Duodenal mucosa (tissue), 2 donors: ENCODE measurements around the gene CTDP1.
"Not testable (repeated sequence)": the region's sequence is repeated elsewhere in the genome, so short reads cannot be mapped to it uniquely, and the experiment has no call there.

Source experiments
- H3K27ac ChIP-seq: one replicate; pipeline ENCODE4 v1.7.0; 2013; ENCODE audit warnings: low read depth, low read length
- H3K27me3 ChIP-seq, 2 donors: one replicate each; pipeline ENCODE4 v1.7.0; 2013; ENCODE audit warnings: low read length in 2 of 2, control low read depth in 1 of 2; ENCODE audit not compliant: insufficient read depth in 2 of 2, control insufficient read depth in 1 of 2
- H3K36me3 ChIP-seq, 2 donors: one replicate each; pipeline ENCODE4 v1.7.0; 2013; ENCODE audit warnings: low read length in 2 of 2, control low read depth in 1 of 2; ENCODE audit not compliant: insufficient read depth in 2 of 2, control insufficient read depth in 1 of 2
- H3K4me1 ChIP-seq, 2 donors: one replicate each; pipeline ENCODE4 v1.7.0; 2013; ENCODE audit warnings: low read length in 2 of 2, control low read depth in 1 of 2; ENCODE audit not compliant: insufficient read depth in 2 of 2, control insufficient read depth in 1 of 2
- H3K4me3 ChIP-seq, 2 donors: one replicate each; pipeline ENCODE4 v1.7.0; 2013; ENCODE audit warnings: low read length in 2 of 2, low read depth in 1 of 2
- H3K9ac ChIP-seq, 2 donors: one replicate each; pipeline ENCODE4 v1.7.0; 2013; ENCODE audit warnings: low read length in 2 of 2, low read depth in 1 of 2
- H3K9me3 ChIP-seq, 2 donors: one replicate each; pipeline ENCODE4 v1.7.0; 2013; ENCODE audit warnings: low read length in 2 of 2, control low read depth in 1 of 2; ENCODE audit not compliant: control insufficient read depth in 1 of 2

Gene CTDP1

DNA sequence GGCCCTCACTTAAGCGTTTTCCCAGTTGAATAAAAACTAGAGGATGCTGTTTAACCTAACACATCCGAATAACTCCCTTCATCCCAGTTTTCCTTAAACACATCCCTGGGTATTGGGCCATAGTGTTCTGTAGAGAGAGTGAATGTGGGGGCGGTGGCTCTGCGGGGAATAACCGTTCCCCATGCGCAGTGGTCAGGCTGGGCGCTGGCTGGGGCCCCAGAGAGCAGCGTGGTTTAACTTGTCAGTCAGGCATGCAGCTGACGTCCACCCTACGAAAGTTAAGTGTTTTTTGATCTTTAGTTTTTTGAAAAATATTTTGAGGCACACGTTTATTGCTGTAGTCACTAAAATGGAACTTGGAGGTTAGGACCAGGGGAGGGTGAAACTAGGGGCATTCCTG is 33.7 kb downstream of the CTDP1 start:
- Histone ChIP-seq H3K9me3 (no peaks in the 10 kb centered on the region), H3K36me3 (peaks cover 25 to 82% of the 10 kb centered on the region in 2 donors), H3K4me3 (no peak overlapping the region), H3K9ac (no peak overlapping the region), H3K27ac (no peak overlapping the region), H3K27me3 (no peaks in the 10 kb centered on the region), H3K4me1 (no peaks in the 10 kb centered on the region)

DNA sequence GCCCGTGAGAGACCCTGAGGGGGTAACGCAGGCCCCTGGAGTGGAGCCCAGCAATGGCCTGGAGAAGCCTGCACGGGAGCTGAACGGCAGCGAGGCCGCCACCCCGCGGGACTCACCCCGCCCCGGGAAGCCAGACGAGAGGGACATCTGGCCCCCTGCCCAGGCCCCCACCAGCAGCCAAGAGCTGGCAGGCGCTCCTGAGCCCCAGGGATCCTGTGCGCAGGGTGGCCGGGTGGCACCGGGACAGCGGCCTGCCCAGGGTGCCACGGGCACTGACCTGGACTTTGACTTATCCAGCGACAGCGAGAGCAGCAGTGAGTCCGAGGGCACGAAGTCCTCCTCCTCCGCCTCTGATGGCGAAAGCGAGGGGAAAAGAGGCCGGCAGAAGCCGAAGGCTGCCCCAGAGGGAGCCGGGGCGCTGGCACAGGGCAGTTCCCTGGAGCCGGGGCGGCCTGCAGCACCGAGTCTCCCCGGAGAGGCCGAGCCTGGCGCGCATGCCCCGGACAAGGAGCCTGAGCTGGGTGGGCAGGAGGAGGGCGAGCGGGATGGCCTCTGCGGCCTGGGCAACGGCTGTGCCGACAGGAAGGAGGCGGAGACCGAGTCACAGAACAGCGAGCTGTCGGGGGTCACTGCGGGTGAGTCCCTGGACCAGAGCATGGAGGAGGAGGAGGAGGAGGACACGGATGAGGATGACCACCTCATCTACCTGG is 35.1 kb downstream of the CTDP1 start:
- H3K4me3 ChIP-seq = no peak overlapping the region
- H3K4me1 ChIP-seq = no peaks in the 10 kb centered on the region
- H3K9me3 ChIP-seq = no peaks in the 10 kb centered on the region
- no peak overlapping the region for H3K9ac ChIP-seq
- H3K27ac ChIP-seq = no peak overlapping the region
- no peaks in the 10 kb centered on the region for H3K27me3 ChIP-seq
- H3K36me3 ChIP-seq = peaks cover 22 to 91% of the 10 kb centered on the region in 2 donors

DNA sequence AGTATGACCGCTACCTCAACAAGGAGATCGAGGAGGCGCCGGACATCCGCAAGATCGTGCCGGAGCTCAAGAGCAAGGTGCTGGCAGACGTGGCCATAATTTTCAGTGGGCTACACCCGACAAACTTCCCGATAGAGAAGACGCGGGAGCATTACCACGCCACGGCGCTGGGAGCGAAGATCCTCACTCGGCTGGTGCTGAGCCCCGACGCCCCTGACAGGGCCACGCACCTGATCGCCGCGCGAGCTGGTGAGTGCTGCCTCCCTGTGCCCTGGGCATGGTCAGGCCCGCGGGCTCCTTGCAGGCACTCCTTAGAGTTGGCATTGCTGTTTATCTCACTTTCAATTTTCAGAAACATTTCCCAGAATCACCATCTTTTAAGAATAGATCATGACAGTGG is 35.7 kb downstream of the CTDP1 start:
- Histone ChIP-seq H3K4me1 (no peaks in the 10 kb centered on the region), H3K36me3 (peaks cover 21 to 91% of the 10 kb centered on the region in 2 donors), H3K9me3 (no peaks in the 10 kb centered on the region), H3K4me3 (no peak overlapping the region), H3K27me3 (no peaks in the 10 kb centered on the region), H3K27ac (no peak overlapping the region), H3K9ac (no peak overlapping the region)

DNA sequence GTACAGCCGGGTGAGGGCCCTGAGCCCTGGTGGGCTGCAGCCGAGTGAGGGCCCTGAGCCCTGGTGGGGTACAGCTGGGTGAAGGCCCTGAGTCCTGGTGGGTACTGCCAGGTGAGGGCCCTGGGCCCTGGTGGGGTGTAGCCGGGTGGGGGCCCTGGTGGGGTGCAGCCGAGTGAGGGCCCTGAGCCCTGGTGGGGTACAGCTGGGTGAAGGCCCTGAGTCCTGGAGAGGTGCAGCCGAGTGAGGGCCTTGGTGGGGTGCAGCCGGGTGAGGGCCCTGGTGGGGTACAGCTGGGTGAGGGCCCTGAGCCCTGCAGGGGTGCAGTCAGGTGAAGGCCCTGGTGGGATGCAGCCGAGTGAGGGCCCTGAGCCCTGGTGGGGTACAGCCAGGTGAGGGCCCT is 37.5 kb downstream of the CTDP1 start:
- H3K9ac ChIP-seq = no peak overlapping the region
- no peaks in the 10 kb centered on the region for H3K4me1 ChIP-seq
- H3K36me3 ChIP-seq = peaks cover 26 to 87% of the 10 kb centered on the region in 2 donors
- no peak overlapping the region for H3K4me3 ChIP-seq
- no peaks in the 10 kb centered on the region for H3K9me3 ChIP-seq
- no peak overlapping the region for H3K27ac ChIP-seq
- H3K27me3 ChIP-seq = no peaks in the 10 kb centered on the region

DNA sequence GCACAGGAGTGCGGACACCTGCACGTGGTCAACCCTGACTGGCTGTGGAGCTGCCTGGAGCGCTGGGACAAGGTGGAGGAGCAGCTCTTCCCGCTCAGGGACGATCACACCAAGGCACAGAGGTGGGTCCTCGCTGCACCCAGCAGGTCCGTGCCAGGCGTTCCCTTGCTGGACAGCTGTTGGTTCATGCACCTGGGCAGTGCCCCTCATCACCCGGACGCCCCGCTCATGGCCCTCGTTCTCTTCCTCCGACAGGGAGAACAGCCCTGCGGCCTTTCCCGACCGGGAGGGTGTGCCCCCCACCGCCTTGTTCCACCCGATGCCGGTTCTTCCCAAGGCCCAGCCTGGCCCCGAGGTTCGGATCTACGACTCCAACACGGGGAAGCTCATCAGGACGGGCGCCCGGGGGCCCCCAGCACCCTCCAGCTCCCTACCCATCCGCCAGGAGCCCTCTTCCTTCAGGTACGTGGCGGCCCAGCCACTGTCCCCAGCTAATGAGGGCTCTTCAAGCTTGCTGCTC is 38.0 kb downstream of the CTDP1 start:
- Histone ChIP-seq H3K27ac (no peak overlapping the region), H3K9me3 (no peaks in the 10 kb centered on the region), H3K4me3 (no peak overlapping the region), H3K27me3 (no peaks in the 10 kb centered on the region), H3K36me3 (peaks cover 26 to 84% of the 10 kb centered on the region in 2 donors), H3K4me1 (no peaks in the 10 kb centered on the region), H3K9ac (no peak overlapping the region)

DNA sequence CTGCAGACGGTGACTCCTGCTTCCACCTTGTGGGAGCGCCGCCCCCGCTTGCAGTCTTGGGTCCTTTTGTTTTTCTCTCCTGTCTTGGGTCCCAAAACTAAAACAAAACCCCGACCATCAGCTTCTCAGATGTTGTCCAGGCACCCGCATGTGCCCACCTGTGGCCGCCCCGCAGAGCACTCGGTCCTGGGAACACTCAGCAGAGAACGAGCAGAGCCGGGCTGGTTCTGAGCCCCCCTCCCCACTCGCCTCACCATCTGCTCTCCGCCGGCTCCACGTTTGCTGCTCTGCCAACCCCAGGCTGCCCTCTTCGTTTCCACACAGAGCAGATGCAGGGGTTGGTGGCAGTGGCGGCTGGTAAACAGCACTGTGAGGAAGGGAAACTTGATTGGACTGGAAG is 38.5 kb downstream of the CTDP1 start:
- H3K36me3 ChIP-seq = peaks cover 26 to 85% of the 10 kb centered on the region in 2 donors
- no peak overlapping the region for H3K9ac ChIP-seq
- H3K27ac ChIP-seq = no peak overlapping the region
- H3K27me3 ChIP-seq = no peaks in the 10 kb centered on the region
- no peaks in the 10 kb centered on the region for H3K9me3 ChIP-seq
- H3K4me1 ChIP-seq = no peaks in the 10 kb centered on the region
- no peak overlapping the region for H3K4me3 ChIP-seq

DNA sequence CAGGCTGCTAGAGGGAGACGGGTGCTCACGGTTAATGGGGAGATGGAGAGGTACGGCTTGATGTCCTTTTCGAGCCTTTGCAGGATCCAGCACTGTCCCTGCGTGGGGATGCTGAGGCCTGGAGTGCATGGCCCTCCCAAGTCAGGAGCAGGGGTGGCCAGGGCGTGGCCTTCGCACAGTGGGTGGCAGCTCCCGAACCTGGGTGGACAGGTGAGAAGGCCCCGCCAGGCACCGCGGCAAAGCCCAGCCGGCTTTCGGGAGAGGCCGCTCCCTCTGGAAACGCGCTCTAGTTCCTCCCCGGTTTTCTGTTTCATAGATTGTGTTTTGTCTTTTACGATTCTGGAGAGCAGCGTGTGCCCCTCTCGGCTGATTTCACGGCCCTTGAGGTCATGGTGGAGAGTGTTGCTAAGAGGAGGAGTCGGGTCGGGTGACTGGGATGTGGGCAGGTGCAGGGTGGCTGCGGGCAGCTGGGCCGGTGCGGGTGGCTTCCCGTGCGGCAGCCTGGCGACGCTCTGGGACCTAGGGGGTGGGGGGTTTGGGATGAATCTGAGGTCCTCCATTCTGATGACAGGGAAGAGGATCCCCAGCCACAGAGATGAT is 39.4 kb downstream of the CTDP1 start:
- Histone ChIP-seq H3K4me3 (no peak overlapping the region), H3K9me3 (no peaks in the 10 kb centered on the region), H3K27me3 (no peaks in the 10 kb centered on the region), H3K9ac (no peak overlapping the region), H3K27ac (no peak overlapping the region), H3K36me3 (peaks cover 26 to 85% of the 10 kb centered on the region in 2 donors), H3K4me1 (peaks cover 0 to 4% of the 10 kb centered on the region in 2 donors)

DNA sequence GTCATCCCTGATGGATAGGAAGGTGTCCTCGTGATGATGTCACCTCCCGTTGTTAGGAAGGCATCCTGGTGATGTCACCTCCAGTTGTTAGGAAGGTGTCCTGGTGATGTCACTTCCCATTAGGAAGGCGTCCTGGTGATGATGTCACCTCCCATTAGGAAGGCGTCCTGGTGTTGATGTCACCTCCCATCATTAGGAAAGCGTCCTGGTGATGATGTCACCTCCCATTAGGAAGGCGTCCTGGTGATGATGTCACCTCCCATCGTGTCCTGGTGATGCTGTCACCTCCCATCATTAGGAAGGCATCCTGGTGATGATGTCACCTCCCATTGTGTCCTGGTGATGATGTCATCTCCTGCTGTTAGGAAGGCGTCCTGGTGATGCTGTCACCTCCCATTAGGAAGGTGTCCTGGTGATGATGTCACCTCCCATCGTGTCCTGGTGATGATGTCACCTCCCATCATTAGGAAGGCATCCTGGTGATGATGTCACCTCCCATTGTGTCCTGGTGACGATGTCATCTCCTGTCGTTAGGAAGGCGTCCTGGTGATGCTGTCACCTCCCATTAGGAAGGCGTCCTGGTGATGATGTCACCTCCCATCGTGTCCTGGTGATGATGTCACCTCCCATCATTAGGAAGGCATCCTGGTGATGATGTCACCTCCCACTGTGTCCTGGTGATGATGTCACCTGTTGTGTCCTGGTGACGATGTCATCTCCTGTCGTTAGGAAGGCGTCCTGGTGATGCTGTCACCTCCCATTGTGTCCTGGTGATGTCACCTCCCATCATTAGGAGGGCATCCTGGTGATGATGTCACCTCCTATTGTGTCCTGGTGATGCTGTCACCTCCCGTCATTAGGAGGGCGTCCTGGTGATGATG is 40.1 kb downstream of the CTDP1 start:
- peaks cover 20 to 85% of the 10 kb centered on the region in 2 donors for H3K36me3 ChIP-seq
- H3K9me3 ChIP-seq, H3K4me3 ChIP-seq, H3K27me3 ChIP-seq, H3K9ac ChIP-seq, H3K27ac ChIP-seq, H3K4me1 ChIP-seq: not testable (repeated sequence)

DNA sequence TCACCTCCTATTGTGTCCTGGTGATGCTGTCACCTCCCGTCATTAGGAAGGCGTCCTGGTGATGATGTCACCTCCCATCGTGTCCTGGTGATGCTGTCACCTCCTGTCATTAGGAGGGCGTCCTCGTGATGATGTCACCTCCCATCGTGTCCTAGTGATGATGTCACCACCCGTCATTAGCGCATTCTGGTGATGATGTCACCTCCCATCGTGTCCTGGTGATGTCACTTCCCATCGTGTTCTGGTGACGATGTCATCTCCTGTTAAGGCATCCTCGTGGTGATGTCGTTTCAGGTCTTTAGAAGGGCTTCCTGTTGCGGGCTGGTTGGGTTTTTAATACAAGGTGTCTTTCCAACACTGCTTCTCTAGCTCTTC is 40.7 kb downstream of the CTDP1 start:
- no peaks in the 10 kb centered on the region for H3K9me3 ChIP-seq
- H3K27ac ChIP-seq = no peak overlapping the region
- no peak overlapping the region for H3K9ac ChIP-seq
- H3K36me3 ChIP-seq = peaks cover 20 to 80% of the 10 kb centered on the region in 2 donors
- H3K27me3 ChIP-seq = no peaks in the 10 kb centered on the region
- H3K4me1 ChIP-seq = peaks cover 0 to 4% of the 10 kb centered on the region in 2 donors
- no peak overlapping the region for H3K4me3 ChIP-seq

DNA sequence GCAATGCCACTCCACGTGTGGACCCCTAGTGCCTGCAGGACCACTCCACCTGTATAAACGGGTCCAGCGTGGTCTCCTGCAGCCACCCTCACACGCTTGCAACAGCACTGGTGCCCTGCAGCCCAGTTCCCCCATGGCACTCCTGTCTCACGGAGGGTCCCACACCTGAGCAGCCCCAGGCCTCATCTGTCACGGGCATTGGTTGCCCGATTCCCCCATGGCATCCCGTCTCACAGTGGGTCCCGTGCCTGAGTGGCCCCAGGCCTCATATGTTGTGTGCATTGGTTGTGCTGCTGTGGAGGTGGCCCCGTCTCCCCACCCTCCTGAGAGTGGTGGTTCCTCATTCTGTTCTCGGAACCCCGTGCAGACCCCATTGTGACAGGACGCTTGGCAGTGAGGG is 43.4 kb downstream of the CTDP1 start:
- Histone ChIP-seq H3K9me3 (no peaks in the 10 kb centered on the region), H3K4me3 (no peak overlapping the region), H3K9ac (no peak overlapping the region), H3K27me3 (no peaks in the 10 kb centered on the region), H3K27ac (no peak overlapping the region), H3K4me1 (peaks cover 0 to 4% of the 10 kb centered on the region in 2 donors), H3K36me3 (peaks cover 18 to 79% of the 10 kb centered on the region in 2 donors)
